Mesendoderm (in vitro differentiated cells): ENCODE data around the gene DYSF.

Source experiments
- DNase-seq: peaks from one replicate; pipeline ENCODE4 v3.0.0; 2013
- H2AK5ac ChIP-seq: 2 replicates; pipeline ENCODE4 v1.6.1; 2013; ENCODE audit warnings: low read length, inconsistent platforms
- H2BK120ac ChIP-seq: 2 replicates; pipeline ENCODE4 v1.6.1; 2013; ENCODE audit warnings: low read depth, mild to moderate bottlenecking, low read length, moderate library complexity, mixed read lengths
- H2BK15ac ChIP-seq: replicated peaks from 2 replicates; pipeline ENCODE4 v1.6.1; 2013; ENCODE audit warnings: low read depth, mild to moderate bottlenecking, moderate library complexity
- H2BK5ac ChIP-seq: 2 replicates; pipeline ENCODE4 v1.6.1; 2013; ENCODE audit warnings: low read length, inconsistent platforms
- H3K18ac ChIP-seq: 2 replicates; pipeline ENCODE4 v1.6.1; 2013; ENCODE audit warnings: mild to moderate bottlenecking, low read length, mixed read lengths
- H3K23ac ChIP-seq: one replicate; pipeline ENCODE4 v1.6.1; 2013; ENCODE audit warnings: low read length
- H3K27ac ChIP-seq: 2 replicates; pipeline ENCODE4 v1.5.1; 2013; ENCODE audit warnings: low read depth, mild to moderate bottlenecking, inconsistent platforms, low read length, moderate library complexity
- H3K27me3 ChIP-seq: 2 replicates; pipeline ENCODE4 v1.6.1; 2013; ENCODE audit warnings: low read length, control low read depth, mild to moderate bottlenecking, inconsistent platforms; ENCODE audit not compliant: insufficient read depth, poor library complexity
- H3K36me3 ChIP-seq: 2 replicates; pipeline ENCODE4 v1.6.1; 2013; ENCODE audit warnings: low read length, inconsistent platforms; ENCODE audit not compliant: control insufficient read depth, insufficient read depth
- H3K4ac ChIP-seq: one replicate; pipeline ENCODE4 v1.6.1; 2013; ENCODE audit warnings: low read depth, mild to moderate bottlenecking, low read length, moderate library complexity
- H3K4me1 ChIP-seq: 2 replicates; pipeline ENCODE4 v1.6.1; 2013; ENCODE audit warnings: low read depth, low read length, inconsistent platforms; ENCODE audit not compliant: control insufficient read depth
- H3K4me2 ChIP-seq: 2 replicates; pipeline ENCODE4 v1.6.1; 2013; ENCODE audit warnings: low read length
- H3K4me3 ChIP-seq: 2 replicates; pipeline ENCODE4 v1.5.1; 2013; ENCODE audit warnings: mild to moderate bottlenecking, low read length
- H3K56ac ChIP-seq: one replicate; pipeline ENCODE4 v1.6.1; 2013; ENCODE audit warnings: low read length
- H3K79me1 ChIP-seq: 2 replicates; pipeline ENCODE4 v1.6.1; 2013; ENCODE audit warnings: low read length, inconsistent platforms
- H3K79me2 ChIP-seq: 2 replicates; pipeline ENCODE4 v1.6.1; 2013; ENCODE audit warnings: mild to moderate bottlenecking, low read length; ENCODE audit not compliant: control insufficient read depth, insufficient read depth
- H3K9ac ChIP-seq: 2 replicates; pipeline ENCODE4 v1.6.1; 2013; ENCODE audit warnings: low read length, inconsistent platforms
- H4K5ac ChIP-seq: one replicate; pipeline ENCODE4 v1.6.1; 2013; ENCODE audit warnings: low read length
- H4K8ac ChIP-seq: one replicate; pipeline ENCODE4 v1.6.1; 2013; ENCODE audit warnings: low read depth, mild to moderate bottlenecking, control low read depth, low read length, moderate library complexity
- WGBS: extraction: QIAGEN DNeasy Blood & Tissue Kit; methylation state at CpG from one replicate; pipeline ENCODE4 v1.1.7; 2013; ENCODE audit warnings: low lambda C conversion rate, missing lambda C conversion rate; ENCODE audit not compliant: insufficient coverage; ENCODE audit errors: extremely low coverage; 5-methylcytosine and 5-hydroxymethylcytosine counted together

DYSF gene

DNA sequence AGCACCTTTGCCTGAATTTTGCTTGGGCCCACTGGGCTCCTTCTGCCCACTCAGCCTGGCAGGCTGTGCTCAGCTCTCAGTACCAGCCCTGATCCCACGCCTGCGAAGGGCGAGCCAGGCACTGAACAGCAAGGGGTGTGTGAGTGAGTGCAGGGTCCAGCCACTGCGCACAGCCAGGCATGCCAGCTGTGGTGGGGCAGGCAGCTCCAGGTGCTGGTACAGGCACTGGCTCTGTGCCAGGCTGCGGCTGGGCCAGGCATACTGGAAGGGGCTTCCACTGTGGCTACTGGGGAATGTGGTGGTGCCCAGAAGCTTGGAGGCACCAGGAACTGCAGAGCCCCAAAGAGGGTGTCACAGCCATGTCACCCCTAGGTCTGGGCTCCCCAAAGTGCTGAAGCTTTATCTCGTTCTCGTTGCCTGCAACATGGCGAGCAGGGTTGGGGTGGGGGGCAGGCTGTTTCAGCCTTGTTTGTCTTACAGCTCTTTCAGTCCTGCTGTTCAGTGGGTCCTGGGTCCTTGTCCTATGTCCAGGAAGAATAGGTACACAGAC is 8.8 kb downstream of the DYSF start:
- Histone ChIP-seq H3K4me1 (peaks cover 8% of the 10 kb centered on the region), H3K4ac (no peak overlapping the region), H3K79me2 (no peaks in the 10 kb centered on the region), H3K23ac (no peak overlapping the region), H4K5ac (no peak overlapping the region), H3K9ac (no peak overlapping the region), H3K56ac (no peak overlapping the region), H3K79me1 (no peaks in the 10 kb centered on the region), H4K8ac (no peak overlapping the region), H3K27ac (no peak overlapping the region), H3K36me3 (no peaks in the 10 kb centered on the region), H2BK15ac (no peak overlapping the region), H3K18ac (no peak overlapping the region), H3K27me3 (peaks cover 19% of the 10 kb centered on the region), H3K4me2 (no peak overlapping the region), H2BK120ac (no peak overlapping the region), H2BK5ac (no peak overlapping the region), H3K4me3 (no peak overlapping the region), H2AK5ac (no peak overlapping the region)
- DNase-seq = no peak
- no CpG with 5 or more reads among the region's 8 CpGs for WGBS

- no peak overlapping the region for H2BK120ac ChIP-seq
- H3K79me1 ChIP-seq = no peaks in the 10 kb centered on the region
- H2AK5ac ChIP-seq = no peak overlapping the region
- H3K4ac ChIP-seq = no peak overlapping the region
- H2BK5ac ChIP-seq = no peak overlapping the region
- no peak overlapping the region for H3K27ac ChIP-seq
- no peak overlapping the region for H3K4me2 ChIP-seq
- no peak overlapping the region for H3K23ac ChIP-seq
- no peaks in the 10 kb centered on the region for H3K79me2 ChIP-seq
- H3K27me3 ChIP-seq = peaks cover 23% of the 10 kb centered on the region
- H3K36me3 ChIP-seq = no peaks in the 10 kb centered on the region
- no peak overlapping the region for H3K9ac ChIP-seq
- no peak overlapping the region for H3K18ac ChIP-seq
- H3K4me1 ChIP-seq = peaks cover 11% of the 10 kb centered on the region
- no peak overlapping the region for H4K5ac ChIP-seq
- H3K56ac ChIP-seq = no peak overlapping the region
- no CpG with 5 or more reads among the region's 5 CpGs for WGBS
- H4K8ac ChIP-seq = no peak overlapping the region
- no peak for DNase-seq
- H3K4me3 ChIP-seq = no peak overlapping the region
- no peak overlapping the region for H2BK15ac ChIP-seq
These were observed 9.4 kb downstream of the DYSF start for GRCh38 chr2:71462641-71463341.

DNA sequence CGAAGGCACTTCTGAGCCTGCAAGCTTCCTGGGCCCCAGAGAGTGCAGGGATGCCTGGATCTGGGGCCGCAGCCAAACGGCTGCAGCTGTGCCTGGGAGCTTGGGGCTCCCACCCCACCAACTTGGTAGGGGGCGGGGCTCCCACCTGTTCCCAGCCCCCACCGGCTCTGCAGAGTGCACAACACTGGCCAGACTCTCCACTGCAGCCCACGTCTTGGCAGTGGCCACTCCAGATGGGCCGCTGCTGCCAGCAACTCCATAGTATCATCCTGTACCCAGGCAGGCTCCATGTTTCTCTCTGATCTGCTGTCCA is 9.9 kb downstream of the DYSF start:
- Histone ChIP-seq H3K4me2 (no peak overlapping the region), H2BK5ac (no peak overlapping the region), H4K5ac (no peak overlapping the region), H3K79me1 (no peaks in the 10 kb centered on the region), H3K27ac (no peak overlapping the region), H2AK5ac (no peak overlapping the region), H3K23ac (no peak overlapping the region), H3K27me3 (peaks cover 23% of the 10 kb centered on the region), H4K8ac (no peak overlapping the region), H3K18ac (no peak overlapping the region), H3K4ac (no peak overlapping the region), H3K36me3 (no peaks in the 10 kb centered on the region), H3K4me1 (peaks cover 11% of the 10 kb centered on the region), H3K9ac (no peak overlapping the region), H2BK15ac (no peak overlapping the region), H3K56ac (no peak overlapping the region), H3K4me3 (no peak overlapping the region), H2BK120ac (no peak overlapping the region), H3K79me2 (no peaks in the 10 kb centered on the region)
- WGBS = no CpG with 5 or more reads among the region's 7 CpGs
- no peak for DNase-seq

GRCh38 chr2:71464389-71464788 is 11.0 kb downstream of the DYSF start:
- Histone ChIP-seq H4K5ac (no peak overlapping the region), H3K4me3 (no peak overlapping the region), H3K27me3 (peaks cover 23% of the 10 kb centered on the region), H2BK120ac (no peak overlapping the region), H3K27ac (no peak overlapping the region), H3K23ac (no peak overlapping the region), H2BK5ac (no peak overlapping the region), H3K9ac (no peak overlapping the region), H3K36me3 (no peaks in the 10 kb centered on the region), H3K18ac (no peak overlapping the region), H3K4me2 (no peak overlapping the region), H2AK5ac (no peak overlapping the region), H3K79me1 (no peaks in the 10 kb centered on the region), H3K4me1 (peaks cover 11% of the 10 kb centered on the region), H3K4ac (no peak overlapping the region), H2BK15ac (no peak overlapping the region), H4K8ac (no peak overlapping the region), H3K79me2 (no peaks in the 10 kb centered on the region), H3K56ac (no peak overlapping the region)
- DNase-seq = no peak
- WGBS = no CpG with 5 or more reads among the region's 6 CpGs

DNA sequence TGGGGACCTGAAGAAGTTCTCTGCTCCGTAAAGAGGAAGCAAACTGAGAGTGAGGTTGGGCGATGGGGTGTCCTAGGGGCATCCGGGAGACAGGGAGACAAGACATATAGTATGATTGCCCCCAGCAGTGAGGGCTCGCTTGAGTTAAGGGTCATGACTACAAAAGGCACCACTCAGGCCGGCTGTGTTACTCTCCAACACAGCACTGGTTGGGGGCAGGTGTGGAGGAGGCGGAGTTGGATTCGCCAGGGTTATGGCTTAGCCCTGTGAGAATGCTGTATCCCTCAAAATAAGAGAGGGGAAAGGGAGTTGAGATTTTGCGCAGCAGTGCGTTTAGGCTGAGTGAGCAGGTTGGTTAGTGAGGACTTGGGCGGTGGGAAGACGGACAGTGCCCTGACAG is 12.0 kb downstream of the DYSF start:
- H3K4me2 ChIP-seq = peak overlapping the region; percentile 91
- H3K27ac ChIP-seq = no peak overlapping the region
- H3K79me2 ChIP-seq = no peaks in the 10 kb centered on the region
- H3K9ac ChIP-seq = no peak overlapping the region
- no CpG with 5 or more reads among the region's 11 CpGs for WGBS
- no peak overlapping the region for H2AK5ac ChIP-seq
- no peaks in the 10 kb centered on the region for H3K36me3 ChIP-seq
- peak overlapping the region; percentile 59 for H3K23ac ChIP-seq
- peaks cover 23% of the 10 kb centered on the region for H3K27me3 ChIP-seq
- H2BK120ac ChIP-seq = no peak overlapping the region
- H3K79me1 ChIP-seq = no peaks in the 10 kb centered on the region
- no peak overlapping the region for H4K5ac ChIP-seq
- DNase-seq = no peak
- H3K56ac ChIP-seq = no peak overlapping the region
- H3K4ac ChIP-seq = no peak overlapping the region
- no peak overlapping the region for H2BK5ac ChIP-seq
- H2BK15ac ChIP-seq = no peak overlapping the region
- no peak overlapping the region for H3K4me3 ChIP-seq
- H3K4me1 ChIP-seq = peaks cover 11% of the 10 kb centered on the region
- H4K8ac ChIP-seq = no peak overlapping the region
- no peak overlapping the region for H3K18ac ChIP-seq

- no peak overlapping the region for H2BK15ac ChIP-seq
- no CpG with 5 or more reads among the region's 23 CpGs for WGBS
- H3K9ac ChIP-seq = peak overlapping the region; percentile 65
- no peak overlapping the region for H4K5ac ChIP-seq
- H3K4me3 ChIP-seq = no peak overlapping the region
- H2AK5ac ChIP-seq = no peak overlapping the region
- H3K27me3 ChIP-seq = peaks cover 23% of the 10 kb centered on the region
- H3K4me2 ChIP-seq = peak overlapping the region; percentile 91
- no peak overlapping the region for H3K18ac ChIP-seq
- peaks cover 11% of the 10 kb centered on the region for H3K4me1 ChIP-seq
- no peaks in the 10 kb centered on the region for H3K36me3 ChIP-seq
- H3K23ac ChIP-seq = peak overlapping the region; percentile 59
- no peak overlapping the region for H3K4ac ChIP-seq
- H2BK120ac ChIP-seq = no peak overlapping the region
- H3K27ac ChIP-seq = no peak overlapping the region
- H3K56ac ChIP-seq = peak overlapping the region; percentile 82
- H4K8ac ChIP-seq = no peak overlapping the region
- H3K79me1 ChIP-seq = no peaks in the 10 kb centered on the region
- no peak overlapping the region for H2BK5ac ChIP-seq
- no peak for DNase-seq
- H3K79me2 ChIP-seq = no peaks in the 10 kb centered on the region
These were observed 12.6 kb downstream of the DYSF start for GRCh38 chr2:71465961-71466300.
